ENCODE measurements around the gene PARG.

DNA sequence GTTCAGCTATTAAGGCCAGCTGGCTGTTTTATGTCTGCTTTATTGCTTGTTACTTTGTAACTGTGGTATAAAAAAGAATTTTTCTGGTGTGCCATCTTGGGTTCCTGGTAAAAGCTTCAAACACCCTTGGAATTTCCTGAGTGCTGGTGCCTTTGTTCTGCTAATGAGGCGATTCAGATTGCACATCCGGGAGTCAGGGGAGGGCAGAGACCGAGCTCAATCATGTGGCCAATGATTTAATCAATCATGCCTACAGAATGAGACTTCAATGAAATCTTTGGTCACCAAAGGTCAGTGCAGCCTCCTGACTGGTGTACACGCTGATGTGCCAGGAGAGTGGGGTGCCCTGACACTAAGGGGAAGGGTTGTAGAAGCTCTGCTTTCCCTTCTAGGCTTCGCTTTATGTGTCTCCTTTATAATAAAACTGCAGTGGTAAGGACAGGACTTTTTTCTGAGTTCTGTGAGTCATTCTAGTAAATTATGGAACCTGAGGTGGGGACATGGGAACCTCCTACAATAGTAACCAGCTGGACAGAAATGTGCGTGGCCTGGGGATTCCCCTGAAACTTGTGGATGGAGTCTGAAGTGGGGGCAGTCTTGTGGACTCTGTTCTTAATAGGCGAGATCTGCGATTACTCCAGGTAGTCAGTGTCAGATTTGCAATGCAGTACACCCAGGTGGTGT lies 110.3 kb downstream of the PARG start:
- TF ChIP-seq, protein P1, sequence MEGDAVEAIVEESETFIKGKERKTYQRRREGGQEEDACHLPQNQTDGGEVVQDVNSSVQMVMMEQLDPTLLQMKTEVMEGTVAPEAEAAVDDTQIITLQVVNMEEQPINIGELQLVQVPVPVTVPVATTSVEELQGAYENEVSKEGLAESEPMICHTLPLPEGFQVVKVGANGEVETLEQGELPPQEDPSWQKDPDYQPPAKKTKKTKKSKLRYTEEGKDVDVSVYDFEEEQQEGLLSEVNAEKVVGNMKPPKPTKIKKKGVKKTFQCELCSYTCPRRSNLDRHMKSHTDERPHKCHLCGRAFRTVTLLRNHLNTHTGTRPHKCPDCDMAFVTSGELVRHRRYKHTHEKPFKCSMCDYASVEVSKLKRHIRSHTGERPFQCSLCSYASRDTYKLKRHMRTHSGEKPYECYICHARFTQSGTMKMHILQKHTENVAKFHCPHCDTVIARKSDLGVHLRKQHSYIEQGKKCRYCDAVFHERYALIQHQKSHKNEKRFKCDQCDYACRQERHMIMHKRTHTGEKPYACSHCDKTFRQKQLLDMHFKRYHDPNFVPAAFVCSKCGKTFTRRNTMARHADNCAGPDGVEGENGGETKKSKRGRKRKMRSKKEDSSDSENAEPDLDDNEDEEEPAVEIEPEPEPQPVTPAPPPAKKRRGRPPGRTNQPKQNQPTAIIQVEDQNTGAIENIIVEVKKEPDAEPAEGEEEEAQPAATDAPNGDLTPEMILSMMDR (IDR thresholded peaks at IDR 0.05): no peak
- no peak for TF ChIP-seq POLR2A (IDR thresholded peaks at IDR 0.05)
- peak in 1 of 2 donors; percentile 28 for TF ChIP-seq EP300 (IDR thresholded peaks at IDR 0.05)

All from tibial nerve (tissue), 4 donors.